ENCODE data around the gene AIFM3. TPM values are rescaled to one million over a fixed set of nuclear protein-coding genes. Genes with fewer than 3 reads are reported as not detected.
A peak's percentile ranks its signal among the peaks of the same experiment; 100 is the strongest.
"Not testable (repeated sequence)": the region's sequence is repeated elsewhere in the genome, so short reads cannot be mapped to it uniquely, and the experiment has no call there.

Gene AIFM3
- total RNA-seq, 1 experiment from 2014 or later: 4.2 TPM

GRCh38 chr22:20940904-20941385, 26.1 kb upstream of the AIFM3 start:
- peak overlapping the region; percentile 4 for H3K27ac Mint-ChIP-seq (ENCODE audit: unreplicated experiment)
- H3K36me3 Mint-ChIP-seq (ENCODE audit: insufficient read depth, unreplicated experiment): peaks cover 37% of the 10 kb centered on the region
- intact Hi-C loops (cut with micrococcal nuclease; ENCODE audit: unreplicated experiment): no loop called here
- CTCF ChIA-PET: interaction anchor here (0.6 kb wide), 1 partner anchor 12 kb away, joined by 4 read pairs; no protein-coding TSS in a partner anchor
- TF ChIP-seq CTCF (IDR thresholded peaks at IDR 0.05; ENCODE audit: unreplicated experiment): no peak
- H3K4me1 Mint-ChIP-seq (ENCODE audit: low read depth, unreplicated experiment): peaks cover 59% of the 10 kb centered on the region
- H3K27me3 Mint-ChIP-seq (ENCODE audit: unreplicated experiment): no peaks in the 10 kb centered on the region
- no peak overlapping the region for H3K4me3 Mint-ChIP-seq (ENCODE audit: low read depth, unreplicated experiment)
- no TSS peak for BruUV-seq (replicated peaks)
- no peak for DNase-seq
- no peaks in the 10 kb centered on the region for H3K9me3 Mint-ChIP-seq (ENCODE audit: low read depth, unreplicated experiment)

- intact Hi-C loops (cut with micrococcal nuclease; ENCODE audit: unreplicated experiment); H3K27ac Mint-ChIP-seq (ENCODE audit: unreplicated experiment); H3K27me3 Mint-ChIP-seq (ENCODE audit: unreplicated experiment); H3K4me3 Mint-ChIP-seq (ENCODE audit: low read depth, unreplicated experiment); BruUV-seq (replicated peaks); DNase-seq; H3K9me3 Mint-ChIP-seq (ENCODE audit: low read depth, unreplicated experiment); CTCF ChIA-PET: not testable (repeated sequence)
- Mint-ChIP-seq H3K4me1 (ENCODE audit: low read depth, unreplicated experiment) (peaks cover 65% of the 10 kb centered on the region), H3K36me3 (ENCODE audit: insufficient read depth, unreplicated experiment) (peaks cover 43% of the 10 kb centered on the region)
Observed at GRCh38 chr22:20942203-20942902, 24.7 kb upstream of the AIFM3 start.

GRCh38 chr22:20943104-20943933, 23.7 kb upstream of the AIFM3 start:
- H3K36me3 Mint-ChIP-seq (ENCODE audit: insufficient read depth, unreplicated experiment): peaks cover 40% of the 10 kb centered on the region
- H3K9me3 Mint-ChIP-seq (ENCODE audit: low read depth, unreplicated experiment): no peaks in the 10 kb centered on the region
- no peak overlapping the region for H3K27ac Mint-ChIP-seq (ENCODE audit: unreplicated experiment)
- no peaks in the 10 kb centered on the region for H3K27me3 Mint-ChIP-seq (ENCODE audit: unreplicated experiment)
- no TSS peak for BruUV-seq (replicated peaks)
- no peak for TF ChIP-seq CTCF (IDR thresholded peaks at IDR 0.05; ENCODE audit: unreplicated experiment)
- DNase-seq: no peak
- intact Hi-C loops (cut with micrococcal nuclease; ENCODE audit: unreplicated experiment): no loop called here
- CTCF ChIA-PET: interaction anchor here (0.6 kb wide), 2 partner anchors 13 to 22 kb away, joined by 3 read pairs; no protein-coding TSS in a partner anchor
- no peak overlapping the region for H3K4me3 Mint-ChIP-seq (ENCODE audit: low read depth, unreplicated experiment)
- H3K4me1 Mint-ChIP-seq (ENCODE audit: low read depth, unreplicated experiment): peaks cover 56% of the 10 kb centered on the region

GRCh38 chr22:20944042-20944441, 23.0 kb upstream of the AIFM3 start:
- H3K4me3 Mint-ChIP-seq (ENCODE audit: low read depth, unreplicated experiment): no peak overlapping the region
- peaks cover 44% of the 10 kb centered on the region for H3K36me3 Mint-ChIP-seq (ENCODE audit: insufficient read depth, unreplicated experiment)
- H3K27me3 Mint-ChIP-seq (ENCODE audit: unreplicated experiment): no peaks in the 10 kb centered on the region
- peaks cover 49% of the 10 kb centered on the region for H3K4me1 Mint-ChIP-seq (ENCODE audit: low read depth, unreplicated experiment)
- intact Hi-C loops (cut with micrococcal nuclease; ENCODE audit: unreplicated experiment): no loop called here
- TF ChIP-seq CTCF (IDR thresholded peaks at IDR 0.05; ENCODE audit: unreplicated experiment): no peak
- no peaks in the 10 kb centered on the region for H3K9me3 Mint-ChIP-seq (ENCODE audit: low read depth, unreplicated experiment)
- CTCF ChIA-PET: interaction anchor here (0.6 kb wide), 3 partner anchors 12 to 22 kb away, joined by 3 read pairs; no protein-coding TSS in a partner anchor
- DNase-seq: no peak
- BruUV-seq (replicated peaks): no TSS peak
- H3K27ac Mint-ChIP-seq (ENCODE audit: unreplicated experiment): no peak overlapping the region
